GM19099 (cell line): ENCODE measurements around the gene KCTD21.

Experiments
- POLR2A ChIP-seq: IDR thresholded peaks from 3 replicates; pipeline ENCODE4 v1.6.1; 2011; ENCODE audit warnings: low read depth; ENCODE audit not compliant: insufficient read length; ENCODE audit errors: extremely low read depth

KCTD21 gene

DNA sequence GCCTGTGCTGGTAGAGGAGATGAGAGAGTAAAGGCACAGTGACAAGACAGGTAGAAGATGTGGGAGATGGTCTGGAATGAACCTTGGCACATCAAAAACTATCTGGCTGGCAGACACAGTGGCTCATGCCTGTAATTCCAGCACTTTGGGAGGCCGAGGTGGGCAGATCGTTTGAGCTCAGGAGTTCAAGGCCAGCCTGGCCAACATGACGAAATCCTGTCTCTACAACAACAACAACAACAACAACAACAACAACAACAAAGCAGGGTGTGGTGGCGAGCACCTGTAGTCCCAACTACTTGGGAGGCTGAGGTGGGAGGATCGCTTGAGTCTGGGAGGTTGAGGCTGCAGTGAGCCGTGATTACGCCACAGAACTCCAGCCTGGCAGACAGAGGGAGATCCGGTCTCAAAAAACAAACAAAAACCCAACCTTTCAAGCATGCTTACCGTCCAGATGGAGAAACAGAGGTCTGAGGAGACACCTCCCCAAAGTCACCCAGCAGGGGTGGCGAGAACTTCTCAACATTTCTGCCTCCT lies 11.8 kb downstream of the KCTD21 start:
- TF ChIP-seq POLR2A = no peak

DNA sequence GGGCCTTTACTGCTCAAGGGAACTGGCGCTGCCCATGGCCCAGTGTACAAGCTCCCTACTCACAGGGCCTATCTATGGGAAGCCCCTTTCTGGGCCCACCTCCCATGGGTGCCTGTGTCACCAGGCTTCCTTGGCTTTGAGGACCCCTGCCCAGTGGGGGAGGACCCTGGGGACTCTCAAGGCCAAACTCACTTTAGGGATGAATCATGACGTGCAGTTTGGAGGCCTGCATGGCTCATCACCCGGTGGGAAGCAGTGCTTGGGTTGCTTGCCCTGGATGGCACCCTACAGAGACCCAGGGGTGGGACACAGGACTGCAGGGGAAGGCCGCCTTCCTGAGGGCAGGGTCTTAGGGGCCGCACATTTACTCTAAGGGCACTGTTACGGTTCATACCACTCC lies 16.5 kb downstream of the KCTD21 start:
- TF ChIP-seq POLR2A = no peak

DNA sequence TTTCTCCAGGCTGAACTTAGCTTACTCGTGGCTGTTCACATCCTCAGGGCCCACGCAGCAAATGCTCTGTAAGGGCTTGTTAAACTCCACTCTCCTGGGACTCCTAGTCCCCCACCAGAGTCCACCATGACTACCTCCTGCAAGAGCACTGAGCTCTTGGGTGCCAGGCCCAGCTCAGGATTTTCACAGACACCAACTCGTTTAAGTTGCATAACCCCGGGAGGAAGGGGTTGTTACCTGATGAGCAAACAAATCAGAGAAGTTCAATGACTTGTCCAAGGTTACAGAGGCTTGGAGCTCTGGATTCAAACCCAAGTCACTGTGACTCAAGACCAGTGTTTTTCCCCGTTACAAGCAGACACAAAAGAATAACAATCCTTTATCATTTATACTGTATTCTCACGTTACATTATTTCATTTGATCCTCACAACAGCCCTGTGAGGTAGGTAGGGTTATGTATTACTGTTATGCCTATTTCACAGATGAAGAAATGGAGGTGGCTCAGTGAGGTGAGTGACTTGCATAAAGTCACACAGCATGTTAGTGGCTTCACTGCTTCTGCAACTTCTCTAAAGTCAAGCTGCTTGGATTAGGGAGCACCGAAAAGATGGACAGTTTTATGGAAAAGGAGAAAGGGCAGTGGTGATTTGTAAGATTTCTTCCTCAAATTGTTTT lies 17.4 kb downstream of the KCTD21 start:
- no peak for TF ChIP-seq POLR2A

DNA sequence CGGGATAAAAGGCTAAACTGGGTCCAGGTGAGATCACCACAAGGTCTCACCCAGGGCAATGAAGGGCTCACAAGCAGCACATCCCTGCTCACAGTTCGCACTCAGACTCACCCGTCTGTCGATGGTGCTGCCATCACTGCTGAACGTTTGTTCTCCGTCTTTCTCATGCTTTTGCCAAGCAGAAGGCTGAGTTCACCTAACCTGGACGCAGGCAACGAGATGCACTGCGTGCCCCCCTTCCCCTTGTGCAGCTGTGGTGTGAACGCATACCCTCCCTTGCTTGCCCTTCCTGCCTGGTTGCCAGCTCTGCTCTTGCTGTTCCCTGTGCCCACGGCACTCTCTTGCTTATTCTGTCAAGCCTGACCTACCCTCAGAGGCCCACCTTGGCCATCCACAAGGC lies 18.0 kb downstream of the KCTD21 start:
- TF ChIP-seq POLR2A = no peak

DNA sequence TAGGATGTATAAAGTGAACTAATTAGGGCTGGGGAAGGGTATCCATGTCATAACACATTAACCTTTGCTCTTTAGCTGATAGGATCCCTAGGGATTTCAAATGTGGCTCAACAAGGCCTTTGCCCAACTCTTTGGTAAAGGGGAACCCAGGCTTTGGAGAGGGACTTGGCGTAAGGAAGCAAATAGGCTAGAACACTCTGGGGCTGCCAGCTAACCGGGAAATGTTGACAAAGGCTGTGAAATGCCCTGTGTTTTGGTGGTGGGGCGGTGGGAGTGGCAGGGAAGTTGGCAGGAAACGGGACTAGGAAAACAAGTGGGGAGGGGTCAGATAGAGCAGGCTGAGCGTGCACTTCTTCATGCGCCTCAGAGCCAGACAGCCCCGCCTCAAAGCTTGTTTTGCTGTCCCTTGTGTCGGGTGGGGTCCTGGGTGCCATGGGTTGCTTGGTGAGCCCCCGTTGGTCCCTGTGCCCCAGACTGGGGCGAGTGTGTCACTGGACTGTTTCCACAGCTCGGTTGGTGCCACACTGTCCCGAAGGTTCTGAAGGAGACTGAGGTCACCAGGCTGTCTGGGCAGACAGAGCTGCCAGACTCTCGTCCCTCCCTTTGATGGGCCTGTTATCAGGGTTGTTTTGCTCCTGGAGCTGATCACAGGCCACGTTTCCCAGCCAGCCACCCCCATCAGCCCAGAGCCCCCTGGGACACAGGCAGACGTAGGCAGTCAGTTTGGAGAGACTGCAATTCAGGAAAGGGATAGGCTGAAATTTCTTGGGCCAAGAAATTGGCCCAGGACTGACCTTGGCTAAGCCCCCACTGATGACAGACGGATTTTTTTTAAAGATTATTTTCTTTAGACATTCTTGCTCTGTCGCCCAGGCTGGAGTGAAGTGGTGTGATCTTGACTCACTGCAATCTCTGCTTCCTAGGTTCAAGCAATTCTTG lies 19.6 kb downstream of the KCTD21 start:
- no peak for TF ChIP-seq POLR2A

DNA sequence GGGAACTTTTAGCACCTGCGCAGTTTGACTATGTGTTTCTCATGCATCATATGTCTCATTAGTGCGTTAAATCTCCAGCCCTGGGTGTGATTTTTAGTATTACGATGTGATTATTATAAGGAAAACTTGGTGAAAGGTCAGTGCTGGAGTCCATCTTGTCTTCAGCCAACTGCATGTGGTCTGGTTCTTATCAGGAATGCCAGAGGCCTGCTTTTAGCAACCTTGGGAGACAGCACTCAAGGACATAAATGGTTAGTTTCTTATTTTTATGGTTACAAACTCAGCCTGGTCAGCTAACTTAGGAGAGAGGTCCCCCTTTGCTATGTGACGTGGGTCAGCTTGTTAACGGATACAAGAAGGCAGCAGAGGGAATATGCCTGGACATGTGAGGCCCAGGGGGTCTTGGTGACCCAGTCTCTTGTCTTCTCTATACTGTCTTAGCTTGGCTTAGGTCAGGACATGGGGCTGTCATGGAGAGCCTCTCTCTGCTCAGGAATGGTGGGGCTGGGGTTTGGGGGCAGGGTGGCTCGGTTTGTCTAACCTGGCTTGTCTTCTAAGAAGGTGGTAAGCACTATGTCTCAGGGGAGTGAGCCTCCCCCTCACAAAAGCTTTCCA lies 21.5 kb downstream of the KCTD21 start:
- no peak for TF ChIP-seq POLR2A

DNA sequence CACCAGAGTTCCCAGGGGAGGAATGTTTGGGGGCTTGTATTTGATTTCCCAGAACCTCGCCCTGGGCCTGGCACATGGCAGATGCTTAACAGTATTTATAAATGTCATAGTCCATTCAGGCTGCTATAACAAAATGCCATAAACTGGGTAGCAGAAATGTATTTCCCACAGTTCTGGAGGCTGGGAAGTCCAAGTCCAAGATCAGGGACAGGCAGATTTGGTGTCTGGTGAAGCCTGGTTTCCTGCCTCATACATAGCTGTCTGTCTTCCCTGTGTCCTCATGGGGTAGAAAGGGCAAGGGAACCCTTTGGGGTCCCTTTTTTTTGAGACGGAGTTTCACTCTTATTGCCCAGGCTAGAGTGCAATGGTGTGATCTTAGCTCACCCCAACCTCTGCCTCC lies 24.0 kb downstream of the KCTD21 start:
- TF ChIP-seq POLR2A = no peak

DNA sequence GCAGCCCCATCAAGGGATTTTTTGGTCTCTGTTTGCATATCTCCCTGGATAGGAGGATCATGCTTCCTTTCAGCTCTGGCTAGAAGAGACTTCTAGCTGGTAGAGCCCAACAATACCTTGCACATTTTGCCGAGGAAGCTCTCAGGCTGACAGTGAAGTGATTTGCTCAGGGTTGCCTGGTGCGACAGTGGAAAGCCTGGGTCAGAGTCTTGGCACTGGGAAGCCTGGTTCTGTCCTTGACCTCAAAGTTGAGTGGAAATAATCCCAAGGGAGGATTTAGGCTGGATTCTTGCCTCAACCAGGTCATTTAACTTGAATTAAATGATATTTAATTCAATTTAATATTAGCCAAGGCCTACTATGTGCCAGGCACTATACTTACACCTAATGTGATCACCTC lies 24.6 kb downstream of the KCTD21 start:
- TF ChIP-seq POLR2A = no peak

DNA sequence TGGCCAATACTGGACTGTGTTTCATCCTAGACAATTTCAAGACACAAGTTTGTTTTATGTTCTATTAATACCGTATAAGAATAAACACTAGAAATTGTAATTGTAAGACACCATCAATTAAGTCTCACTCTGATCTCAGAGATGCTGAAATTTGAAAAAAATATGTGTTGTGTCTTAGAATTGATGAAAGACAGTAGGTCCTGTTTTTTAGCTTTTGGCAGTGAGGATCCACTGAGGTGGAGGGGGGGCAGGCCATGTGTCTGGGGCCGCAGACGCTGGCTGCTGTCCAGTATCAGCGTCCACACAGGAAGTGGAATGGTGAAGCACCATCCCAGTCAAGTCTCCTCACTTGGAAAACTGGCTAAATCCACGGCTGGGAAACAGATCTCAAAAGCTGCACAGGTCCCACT lies 26.5 kb downstream of the KCTD21 start:
- TF ChIP-seq POLR2A = no peak

DNA sequence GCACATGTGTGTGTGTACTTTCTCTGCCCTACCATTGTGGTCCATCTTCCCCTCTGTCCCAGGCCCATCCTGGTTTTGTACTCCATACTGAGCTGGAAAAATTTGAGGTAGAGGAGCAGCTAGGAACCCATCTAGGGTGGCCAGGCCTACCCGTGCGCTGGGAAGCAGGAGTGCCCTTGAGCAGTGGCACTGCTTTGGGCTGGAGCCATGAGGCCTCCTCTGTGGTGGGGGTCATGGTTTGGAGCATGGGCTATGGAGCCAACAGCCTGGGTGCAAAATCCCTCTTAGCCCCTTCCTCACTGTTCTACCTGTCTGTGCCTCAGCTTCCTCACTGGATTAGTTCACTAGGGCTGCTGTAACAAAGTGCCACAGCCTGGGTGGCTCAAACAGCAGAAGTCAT lies 27.1 kb downstream of the KCTD21 start:
- TF ChIP-seq POLR2A = no peak

DNA sequence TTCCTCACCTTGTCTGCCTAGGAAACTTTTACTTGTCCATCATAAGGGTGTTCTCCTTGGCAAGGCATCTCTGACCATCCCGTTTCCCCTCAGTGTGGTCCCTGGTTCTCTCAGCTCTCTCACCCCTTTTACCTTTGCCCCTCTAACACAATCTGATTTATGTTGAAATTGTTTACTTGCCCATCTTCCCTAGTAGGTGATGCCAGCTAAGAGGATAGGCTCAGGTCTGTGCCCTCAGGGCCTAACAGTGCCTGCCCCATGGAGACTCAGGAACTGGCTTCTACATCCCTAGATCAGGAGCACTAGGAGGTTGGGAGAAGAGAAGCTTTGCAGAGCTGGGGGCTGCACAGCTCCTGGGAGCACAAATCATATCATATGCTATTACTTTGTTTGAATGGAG lies 27.9 kb downstream of the KCTD21 start:
- no peak for TF ChIP-seq POLR2A

DNA sequence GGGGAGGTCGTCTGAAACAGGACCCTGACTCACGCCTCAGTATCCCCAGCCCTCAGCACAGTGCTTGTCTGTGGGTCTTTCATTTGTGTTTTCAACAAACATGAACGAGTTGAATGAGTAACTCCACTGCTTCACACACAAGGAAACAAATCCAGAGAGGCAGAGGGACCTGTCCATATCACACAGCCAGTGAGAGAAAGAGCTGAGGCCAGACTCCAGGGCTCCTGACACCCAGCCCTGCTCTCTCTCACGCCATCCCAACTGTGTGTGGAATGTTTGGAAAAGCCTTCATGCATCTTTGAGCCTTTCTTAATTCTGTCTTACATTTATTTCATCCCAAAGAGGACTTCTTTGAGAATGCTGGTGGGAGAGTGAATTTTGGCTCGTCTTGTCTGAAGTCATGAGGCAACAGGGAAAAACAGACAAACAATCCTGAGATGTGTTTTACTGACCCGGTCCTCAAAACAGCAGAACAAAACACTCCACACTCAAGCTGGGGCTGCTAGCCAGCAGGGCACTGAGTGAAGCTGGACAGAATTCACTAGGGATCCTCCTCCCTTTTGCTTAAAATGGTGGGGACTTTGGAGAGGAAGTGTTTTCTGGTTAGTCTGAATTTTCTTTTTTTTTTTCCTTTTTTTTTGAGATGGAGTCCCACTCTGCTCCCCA lies 29.3 kb downstream of the KCTD21 start:
- TF ChIP-seq POLR2A = no peak

DNA sequence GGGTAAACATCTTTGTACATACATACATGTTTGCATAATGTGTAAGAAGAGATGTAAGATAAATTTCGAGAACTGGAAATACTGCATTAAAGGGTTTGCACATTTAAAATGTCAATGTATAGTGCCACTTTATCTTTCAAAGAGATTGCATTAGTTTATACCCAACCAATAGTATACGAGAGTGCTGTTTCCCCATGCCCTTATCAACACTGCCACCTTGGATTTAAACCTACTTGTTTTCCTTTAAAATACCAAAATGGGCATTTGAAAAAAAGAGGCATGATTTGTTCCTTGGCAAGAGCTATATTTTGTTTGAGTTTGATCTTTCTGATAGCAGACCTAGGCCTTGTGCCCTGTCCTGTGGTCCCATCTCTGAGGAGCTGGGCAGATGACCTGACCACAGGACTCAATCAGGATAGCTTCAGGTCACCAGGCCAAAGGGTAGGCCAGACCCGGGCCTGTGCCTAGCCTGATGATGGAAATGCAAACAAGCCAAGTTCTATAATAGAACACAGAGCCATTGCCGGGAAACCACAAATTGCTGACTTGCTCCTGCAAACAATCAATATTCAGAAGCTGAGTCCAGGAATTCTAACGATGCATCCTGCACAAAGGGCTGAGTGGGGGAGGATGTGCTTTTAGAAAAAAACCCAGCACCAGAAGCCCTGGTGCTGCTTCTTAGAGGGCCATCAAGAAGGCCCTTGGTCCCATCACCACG lies 32.1 kb downstream of the KCTD21 start:
- TF ChIP-seq POLR2A = no peak

DNA sequence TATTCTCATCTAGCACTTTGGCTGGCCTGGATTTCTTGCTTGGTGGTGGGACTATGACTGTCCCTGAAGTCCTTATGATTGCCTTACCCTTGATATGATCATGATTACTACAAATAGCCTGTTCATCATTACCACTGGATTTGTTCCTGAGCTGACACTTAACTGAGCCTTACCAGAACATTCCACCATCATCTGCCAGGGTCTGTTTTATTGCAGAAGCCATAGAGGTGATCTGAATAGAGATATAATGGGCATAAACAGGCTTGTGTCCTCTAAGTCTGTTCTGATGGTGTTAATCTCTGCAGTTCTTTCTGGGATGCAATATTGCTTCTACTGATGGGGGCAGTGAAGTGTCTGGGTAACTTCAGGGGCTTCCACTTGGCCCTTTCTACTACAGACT lies 36.6 kb downstream of the KCTD21 start:
- TF ChIP-seq POLR2A = no peak
